Tibial nerve (tissue), 4 donors: Measurements from ENCODE around the gene PTH1R.

Source experiments
- EP300 ChIP-seq, 2 donors: sonication (generic); formaldehyde crosslinking; IDR thresholded peaks; one replicate each; pipeline ENCODE4 v1.6.1; 2017; ENCODE audit warnings: antibody characterized with exemption in 2 of 2, mild to moderate bottlenecking in 1 of 2
- POLR2A ChIP-seq, 2 donors: fragments of 450-650 bp; IDR thresholded peaks; one replicate each; pipeline ENCODE4 v1.6.1; 2017; ENCODE audit warnings: antibody characterized with exemption in 2 of 2, mild to moderate bottlenecking in 2 of 2, moderate library complexity in 2 of 2
- TF ChIP-seq, protein P1 (sequence below), 5 experiments: fragments of 200-600 bp in 3 of 5; fragments of 450-650 bp in 2 of 5; sonication (generic) in 3 of 5; IDR thresholded peaks; one replicate each; pipeline ENCODE4 v1.5.1; 2016 to 2019; ENCODE audit warnings: antibody characterized with exemption in 5 of 5, mild to moderate bottlenecking in 3 of 5, moderate library complexity in 2 of 5

DNA sequence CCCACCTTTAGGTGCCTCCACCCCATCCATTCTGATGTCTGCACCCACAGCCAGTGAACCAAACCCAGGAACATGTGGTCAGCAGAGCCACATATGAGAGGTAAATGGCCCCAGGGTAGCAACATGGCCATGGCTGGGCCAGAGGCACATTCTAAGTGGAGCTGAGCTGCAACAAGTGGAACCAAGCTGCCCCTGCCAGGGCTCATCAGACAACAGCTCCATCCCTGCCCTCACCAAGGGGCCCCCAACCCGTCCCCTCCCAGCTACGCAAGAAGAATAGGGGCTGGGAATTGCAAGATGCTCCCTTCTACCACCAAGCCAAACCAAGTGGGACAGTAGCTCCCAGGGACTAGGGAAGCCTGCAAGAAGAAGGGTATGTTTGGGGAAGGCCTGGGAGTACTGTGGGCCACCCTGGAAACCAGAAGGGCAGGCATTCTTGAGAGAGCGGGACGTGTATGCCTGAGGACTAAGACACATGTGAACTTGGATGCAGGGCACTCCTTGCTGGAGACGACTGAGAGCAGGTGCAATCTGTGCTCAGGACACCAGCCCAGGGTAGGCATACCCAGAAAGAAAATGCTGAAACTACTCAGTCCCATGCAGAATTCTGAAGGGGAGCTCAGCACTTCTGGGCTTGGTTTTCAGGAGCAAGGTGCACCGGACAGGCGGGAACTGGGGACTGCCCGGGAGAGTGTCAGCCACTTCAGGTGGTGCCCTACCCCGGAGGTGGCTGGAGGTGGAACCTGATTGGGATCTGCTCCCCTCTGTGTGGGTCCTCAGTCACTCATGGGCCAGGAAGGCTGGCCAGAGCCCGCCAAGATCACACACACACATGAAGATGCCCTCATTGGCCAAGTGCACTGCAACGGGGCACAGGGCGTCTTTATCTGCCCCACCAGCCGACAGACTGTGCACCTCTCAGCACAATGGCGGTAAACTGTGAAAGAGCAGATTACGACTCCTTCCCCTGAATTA lies 23.8 kb upstream of the PTH1R start:
- TF ChIP-seq, protein P1, sequence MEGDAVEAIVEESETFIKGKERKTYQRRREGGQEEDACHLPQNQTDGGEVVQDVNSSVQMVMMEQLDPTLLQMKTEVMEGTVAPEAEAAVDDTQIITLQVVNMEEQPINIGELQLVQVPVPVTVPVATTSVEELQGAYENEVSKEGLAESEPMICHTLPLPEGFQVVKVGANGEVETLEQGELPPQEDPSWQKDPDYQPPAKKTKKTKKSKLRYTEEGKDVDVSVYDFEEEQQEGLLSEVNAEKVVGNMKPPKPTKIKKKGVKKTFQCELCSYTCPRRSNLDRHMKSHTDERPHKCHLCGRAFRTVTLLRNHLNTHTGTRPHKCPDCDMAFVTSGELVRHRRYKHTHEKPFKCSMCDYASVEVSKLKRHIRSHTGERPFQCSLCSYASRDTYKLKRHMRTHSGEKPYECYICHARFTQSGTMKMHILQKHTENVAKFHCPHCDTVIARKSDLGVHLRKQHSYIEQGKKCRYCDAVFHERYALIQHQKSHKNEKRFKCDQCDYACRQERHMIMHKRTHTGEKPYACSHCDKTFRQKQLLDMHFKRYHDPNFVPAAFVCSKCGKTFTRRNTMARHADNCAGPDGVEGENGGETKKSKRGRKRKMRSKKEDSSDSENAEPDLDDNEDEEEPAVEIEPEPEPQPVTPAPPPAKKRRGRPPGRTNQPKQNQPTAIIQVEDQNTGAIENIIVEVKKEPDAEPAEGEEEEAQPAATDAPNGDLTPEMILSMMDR (IDR thresholded peaks at IDR 0.05) = no peak
- TF ChIP-seq POLR2A (IDR thresholded peaks at IDR 0.05) (no peak), EP300 (IDR thresholded peaks at IDR 0.05) (no peak)
